ENCODE measurements around the gene PTGFRN. TPM values are rescaled to one million over a fixed set of nuclear protein-coding genes. Genes with fewer than 3 reads are reported as not detected.
A peak's percentile ranks its signal among the peaks of the same experiment; 100 is the strongest.

The PTGFRN gene
- total RNA-seq, 1 experiment from 2014 or later, result 57.4 TPM

DNA sequence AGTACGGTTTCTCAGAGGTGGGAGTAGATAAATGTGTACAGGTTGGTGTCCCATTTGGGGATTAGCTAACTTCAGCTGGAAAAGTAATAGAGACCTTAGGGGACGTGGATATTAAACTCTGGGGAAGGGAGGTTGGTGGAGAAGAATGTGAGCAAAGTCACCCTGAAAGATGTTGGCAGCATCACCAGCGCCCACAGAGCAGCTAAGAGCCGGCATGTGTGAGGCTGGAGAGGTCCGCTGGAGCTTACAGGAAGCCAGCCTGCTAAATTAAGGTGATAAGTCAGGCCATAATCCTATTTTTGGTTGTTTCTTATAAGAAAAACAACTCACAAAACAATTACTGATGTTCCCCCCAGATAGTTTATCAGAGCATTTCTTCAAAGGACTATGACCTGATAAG, 12.2 kb downstream of the PTGFRN start:
- no peak overlapping the region for H3K27ac ChIP-seq (ENCODE audit: low read length)
- H2AFZ ChIP-seq (ENCODE audit: low read length), result no peak overlapping the region
- DNase-seq (no peak), ATAC-seq (no peak)
- no peak overlapping the region for H3K4me3 ChIP-seq (ENCODE audit: low read length)
- H3K4me1 ChIP-seq (ENCODE audit: insufficient read depth, low read length), result peaks cover 34% of the 10 kb centered on the region
- H3K9ac ChIP-seq (ENCODE audit: low read length), result no peak overlapping the region
- ChIA-PET POLR2A (ENCODE audit: unreplicated experiment) (no interaction called here), CTCF (no interaction called here)
- H4K20me1 ChIP-seq (ENCODE audit: low read length), result no peaks in the 10 kb centered on the region
- H3K9me2 ChIP-seq (replicated peaks; ENCODE audit: low read length), result no peaks in the 10 kb centered on the region
- H3K36me3 ChIP-seq (ENCODE audit: low read depth, low read length), result no peaks in the 10 kb centered on the region
- no peaks in the 10 kb centered on the region for H3F3A ChIP-seq (ENCODE audit: low read length, unreplicated experiment)
- no peaks in the 10 kb centered on the region for H3K27me3 ChIP-seq (ENCODE audit: low read length)
- no TSS peak for BruUV-seq (replicated peaks)
- H3K4me2 ChIP-seq (ENCODE audit: low read length), result no peak overlapping the region
- H3K79me2 ChIP-seq (ENCODE audit: low read length), result peaks cover 67% of the 10 kb centered on the region
- no peak for TF ChIP-seq EZH2phosphoT487 (IDR thresholded peaks at IDR 0.05; ENCODE audit: borderline replicate concordance, low read length)
- no peak for TF ChIP-seq EZH2 (IDR thresholded peaks at IDR 0.05; ENCODE audit: low read length, unreplicated experiment)
- TF ChIP-seq CTCF (conservative IDR thresholded peaks at IDR 0.05; ENCODE audit: low read depth, low read length), result no peak
- no peaks in the 10 kb centered on the region for H3K9me3 ChIP-seq (ENCODE audit: low read length)
- intact Hi-C loops (cut with micrococcal nuclease), result no loop called here

GRCh38 chr1:116923421-116923820, 13.7 kb downstream of the PTGFRN start:
- H3K79me2 ChIP-seq (ENCODE audit: low read length), result peaks cover 52% of the 10 kb centered on the region
- no peaks in the 10 kb centered on the region for H3F3A ChIP-seq (ENCODE audit: low read length, unreplicated experiment)
- no peak overlapping the region for H2AFZ ChIP-seq (ENCODE audit: low read length)
- intact Hi-C loops (cut with micrococcal nuclease), result no loop called here
- no peak overlapping the region for H3K27ac ChIP-seq (ENCODE audit: low read length)
- H3K9me3 ChIP-seq (ENCODE audit: low read length), result no peaks in the 10 kb centered on the region
- no peak overlapping the region for H3K4me3 ChIP-seq (ENCODE audit: low read length)
- H3K4me1 ChIP-seq (ENCODE audit: insufficient read depth, low read length), result peaks cover 32% of the 10 kb centered on the region
- POLR2A ChIA-PET (ENCODE audit: unreplicated experiment), result no interaction called here
- H3K9ac ChIP-seq (ENCODE audit: low read length), result no peak overlapping the region
- CTCF ChIA-PET, result no interaction called here
- no peaks in the 10 kb centered on the region for H3K27me3 ChIP-seq (ENCODE audit: low read length)
- H4K20me1 ChIP-seq (ENCODE audit: low read length), result no peaks in the 10 kb centered on the region
- no TSS peak for BruUV-seq (replicated peaks)
- DNase-seq (peak; percentile 28), ATAC-seq (peak; percentile 35; the same call in 1 of the 2 replicates)
- H3K4me2 ChIP-seq (ENCODE audit: low read length), result peak overlapping the region; percentile 5; the same call in 1 of the 2 replicates
- H3K36me3 ChIP-seq (ENCODE audit: low read depth, low read length), result no peaks in the 10 kb centered on the region
- H3K9me2 ChIP-seq (replicated peaks; ENCODE audit: low read length), result no peaks in the 10 kb centered on the region
- TF ChIP-seq EZH2phosphoT487 (IDR thresholded peaks at IDR 0.05; ENCODE audit: borderline replicate concordance, low read length) (no peak), EZH2 (IDR thresholded peaks at IDR 0.05; ENCODE audit: low read length, unreplicated experiment) (no peak), CTCF (conservative IDR thresholded peaks at IDR 0.05; ENCODE audit: low read depth, low read length) (no peak)

- ChIA-PET CTCF (no interaction called here), POLR2A (ENCODE audit: unreplicated experiment) (no interaction called here)
- Histone ChIP-seq H3K27me3 (ENCODE audit: low read length) (no peaks in the 10 kb centered on the region), H2AFZ (ENCODE audit: low read length) (no peak overlapping the region), H4K20me1 (ENCODE audit: low read length) (no peaks in the 10 kb centered on the region), H3K36me3 (ENCODE audit: low read depth, low read length) (no peaks in the 10 kb centered on the region), H3K27ac (ENCODE audit: low read length) (no peak overlapping the region), H3K9ac (ENCODE audit: low read length) (no peak overlapping the region), H3K4me1 (ENCODE audit: insufficient read depth, low read length) (peaks cover 12% of the 10 kb centered on the region), H3K4me2 (ENCODE audit: low read length) (no peak overlapping the region), H3K9me3 (ENCODE audit: low read length) (no peaks in the 10 kb centered on the region), H3K4me3 (ENCODE audit: low read length) (no peak overlapping the region), H3K79me2 (ENCODE audit: low read length) (peaks cover 15% of the 10 kb centered on the region), H3F3A (ENCODE audit: low read length, unreplicated experiment) (no peaks in the 10 kb centered on the region), H3K9me2 (replicated peaks; ENCODE audit: low read length) (no peaks in the 10 kb centered on the region)
- BruUV-seq (replicated peaks), result no TSS peak
- no peak for TF ChIP-seq EZH2 (IDR thresholded peaks at IDR 0.05; ENCODE audit: low read length, unreplicated experiment)
- TF ChIP-seq EZH2phosphoT487 (IDR thresholded peaks at IDR 0.05; ENCODE audit: borderline replicate concordance, low read length), result no peak
- TF ChIP-seq CTCF (conservative IDR thresholded peaks at IDR 0.05; ENCODE audit: low read depth, low read length), result no peak
- no peak for DNase-seq
- no peak for ATAC-seq
- intact Hi-C loops (cut with micrococcal nuclease), result no loop called here
Observed at GRCh38 chr1:116927049-116927798, 17.5 kb downstream of the PTGFRN start.
